ENCODE measurements around the gene MEPE.

DNA sequence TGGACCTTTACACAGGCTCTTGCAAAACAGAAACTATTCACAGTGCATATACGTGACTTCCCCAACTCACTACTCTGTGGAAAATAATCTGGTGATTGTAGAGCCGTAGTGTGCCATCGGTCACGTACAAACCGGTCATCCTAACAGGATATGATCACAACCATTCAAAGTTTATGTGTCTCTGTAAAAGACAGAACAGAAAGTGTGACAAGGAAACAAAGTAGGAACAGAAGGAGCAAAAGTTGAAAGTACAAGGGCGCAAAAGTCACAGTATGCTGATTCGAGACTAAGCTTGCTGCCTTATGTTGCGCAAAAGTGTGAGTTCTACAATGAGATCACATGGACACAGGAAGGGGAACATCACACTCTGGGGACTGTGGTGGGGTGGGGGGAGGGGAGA lies 18.6 kb downstream of the MEPE start:
- TF ChIP-seq, protein P1, sequence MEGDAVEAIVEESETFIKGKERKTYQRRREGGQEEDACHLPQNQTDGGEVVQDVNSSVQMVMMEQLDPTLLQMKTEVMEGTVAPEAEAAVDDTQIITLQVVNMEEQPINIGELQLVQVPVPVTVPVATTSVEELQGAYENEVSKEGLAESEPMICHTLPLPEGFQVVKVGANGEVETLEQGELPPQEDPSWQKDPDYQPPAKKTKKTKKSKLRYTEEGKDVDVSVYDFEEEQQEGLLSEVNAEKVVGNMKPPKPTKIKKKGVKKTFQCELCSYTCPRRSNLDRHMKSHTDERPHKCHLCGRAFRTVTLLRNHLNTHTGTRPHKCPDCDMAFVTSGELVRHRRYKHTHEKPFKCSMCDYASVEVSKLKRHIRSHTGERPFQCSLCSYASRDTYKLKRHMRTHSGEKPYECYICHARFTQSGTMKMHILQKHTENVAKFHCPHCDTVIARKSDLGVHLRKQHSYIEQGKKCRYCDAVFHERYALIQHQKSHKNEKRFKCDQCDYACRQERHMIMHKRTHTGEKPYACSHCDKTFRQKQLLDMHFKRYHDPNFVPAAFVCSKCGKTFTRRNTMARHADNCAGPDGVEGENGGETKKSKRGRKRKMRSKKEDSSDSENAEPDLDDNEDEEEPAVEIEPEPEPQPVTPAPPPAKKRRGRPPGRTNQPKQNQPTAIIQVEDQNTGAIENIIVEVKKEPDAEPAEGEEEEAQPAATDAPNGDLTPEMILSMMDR (IDR thresholded peaks at IDR 0.05; ENCODE audit: poor library complexity, severe bottlenecking) = no peak
- TF ChIP-seq RAD21 (conservative IDR thresholded peaks at IDR 0.05) (no peak), SMC3 (conservative IDR thresholded peaks at IDR 0.05; ENCODE audit: poor library complexity) (no peak), POLR2AphosphoS5 (IDR thresholded peaks at IDR 0.05) (no peak)
- TF ChIP-seq, protein P2, sequence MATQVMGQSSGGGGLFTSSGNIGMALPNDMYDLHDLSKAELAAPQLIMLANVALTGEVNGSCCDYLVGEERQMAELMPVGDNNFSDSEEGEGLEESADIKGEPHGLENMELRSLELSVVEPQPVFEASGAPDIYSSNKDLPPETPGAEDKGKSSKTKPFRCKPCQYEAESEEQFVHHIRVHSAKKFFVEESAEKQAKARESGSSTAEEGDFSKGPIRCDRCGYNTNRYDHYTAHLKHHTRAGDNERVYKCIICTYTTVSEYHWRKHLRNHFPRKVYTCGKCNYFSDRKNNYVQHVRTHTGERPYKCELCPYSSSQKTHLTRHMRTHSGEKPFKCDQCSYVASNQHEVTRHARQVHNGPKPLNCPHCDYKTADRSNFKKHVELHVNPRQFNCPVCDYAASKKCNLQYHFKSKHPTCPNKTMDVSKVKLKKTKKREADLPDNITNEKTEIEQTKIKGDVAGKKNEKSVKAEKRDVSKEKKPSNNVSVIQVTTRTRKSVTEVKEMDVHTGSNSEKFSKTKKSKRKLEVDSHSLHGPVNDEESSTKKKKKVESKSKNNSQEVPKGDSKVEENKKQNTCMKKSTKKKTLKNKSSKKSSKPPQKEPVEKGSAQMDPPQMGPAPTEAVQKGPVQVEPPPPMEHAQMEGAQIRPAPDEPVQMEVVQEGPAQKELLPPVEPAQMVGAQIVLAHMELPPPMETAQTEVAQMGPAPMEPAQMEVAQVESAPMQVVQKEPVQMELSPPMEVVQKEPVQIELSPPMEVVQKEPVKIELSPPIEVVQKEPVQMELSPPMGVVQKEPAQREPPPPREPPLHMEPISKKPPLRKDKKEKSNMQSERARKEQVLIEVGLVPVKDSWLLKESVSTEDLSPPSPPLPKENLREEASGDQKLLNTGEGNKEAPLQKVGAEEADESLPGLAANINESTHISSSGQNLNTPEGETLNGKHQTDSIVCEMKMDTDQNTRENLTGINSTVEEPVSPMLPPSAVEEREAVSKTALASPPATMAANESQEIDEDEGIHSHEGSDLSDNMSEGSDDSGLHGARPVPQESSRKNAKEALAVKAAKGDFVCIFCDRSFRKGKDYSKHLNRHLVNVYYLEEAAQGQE (IDR thresholded peaks at IDR 0.05; ENCODE audit: borderline replicate concordance) = no peak
